Upper lobe of left lung (tissue), 6 donors: ENCODE data around the gene FOXN4. TPM values are rescaled to one million over a fixed set of nuclear protein-coding genes. Genes with fewer than 3 reads are reported as not detected.

Source experiments
- ATAC-seq, 2 donors: fragments of 200-7000 bp; cut with Tn5 transposase; one replicate each; pipeline ENCODE4 v1.9.1; 2022; ENCODE audit warnings: mild to moderate bottlenecking in 2 of 2, moderate library complexity in 2 of 2; ENCODE audit not compliant: low FRiP score in 2 of 2
- DNase-seq, 2 donors: peaks; one replicate each; pipeline ENCODE4 v3.0.0-alpha.2; 2019 to 2020
- H3K27ac ChIP-seq, 4 donors: fragments of 200-600 bp; sonication (generic); one replicate each; pipeline ENCODE4 v1.5.1; 2016 to 2019
- H3K27me3 ChIP-seq, 4 donors: fragments of 200-600 bp; sonication (generic); one replicate each; pipeline ENCODE4 v1.5.1; 2017 to 2019
- H3K36me3 ChIP-seq, 4 donors: fragments of 200-600 bp; sonication (generic); one replicate each; pipeline ENCODE4 v1.5.1; 2016 to 2019
- H3K4me1 ChIP-seq, 4 donors: fragments of 200-600 bp; sonication (generic); one replicate each; pipeline ENCODE4 v1.5.1; 2018 to 2019
- H3K4me3 ChIP-seq, 4 donors: fragments of 200-600 bp; sonication (generic); one replicate each; pipeline ENCODE4 v1.5.1; 2017 to 2019; ENCODE audit warnings: mild to moderate bottlenecking in 2 of 4, moderate library complexity in 1 of 4
- H3K9me3 ChIP-seq, 4 donors: fragments of 200-600 bp; sonication (generic); one replicate each; pipeline ENCODE4 v1.5.1; 2018 to 2019
- EP300 ChIP-seq, 4 donors: sonication (generic); formaldehyde crosslinking; IDR thresholded peaks; one replicate each; pipeline ENCODE4 v1.5.1; 2017; ENCODE audit warnings: antibody characterized with exemption in 4 of 4, control low read depth in 2 of 4
- POLR2A ChIP-seq, 4 donors: fragments of 450-650 bp; IDR thresholded peaks; one replicate each; pipeline ENCODE4 v1.5.1; 2016 to 2017; ENCODE audit warnings: antibody characterized with exemption in 4 of 4, mild to moderate bottlenecking in 2 of 4
- POLR2AphosphoS5 ChIP-seq, 2 donors: sonication (generic); formaldehyde crosslinking; IDR thresholded peaks; one replicate each; pipeline ENCODE4 v1.5.1; 2017; ENCODE audit warnings: antibody characterized with exemption in 2 of 2
- WGBS, 2 donors: methylation state at CpG; one replicate each; pipeline ENCODE4 v1.1.5; 2017 to 2018; 5-methylcytosine and 5-hydroxymethylcytosine counted together
- total RNA-seq, 6 donors: library from RNA; depleted of rRNA in 4 of 6; stranded (reverse); fragments of >200 nt in 4 of 6; gene quantifications; one replicate each; pipeline versions ENCODE4 v1.1.0 to v1.2.1, GENCODE V29; 2016 to 2021
- TF ChIP-seq, protein P1 (sequence below), 6 experiments: fragments of 450-650 bp in 4 of 6; fragments of 200-600 bp in 2 of 6; sonication (generic) in 2 of 6; IDR thresholded peaks; one replicate each; pipeline ENCODE4 v1.5.1; 2016 to 2019; ENCODE audit warnings: antibody characterized with exemption in 6 of 6
- donor health status: DM: no; HTN: no; CAD: no; lungs with moderate emphysema.
- donor health status: DM: no; HTN: yes; CAD: no; lungs with severe emphysema.

The FOXN4 gene
- total RNA-seq, 6 donors from 2014 or later = 0.49 to 5.2 (median 1.1) TPM; not detected in 3

DNA sequence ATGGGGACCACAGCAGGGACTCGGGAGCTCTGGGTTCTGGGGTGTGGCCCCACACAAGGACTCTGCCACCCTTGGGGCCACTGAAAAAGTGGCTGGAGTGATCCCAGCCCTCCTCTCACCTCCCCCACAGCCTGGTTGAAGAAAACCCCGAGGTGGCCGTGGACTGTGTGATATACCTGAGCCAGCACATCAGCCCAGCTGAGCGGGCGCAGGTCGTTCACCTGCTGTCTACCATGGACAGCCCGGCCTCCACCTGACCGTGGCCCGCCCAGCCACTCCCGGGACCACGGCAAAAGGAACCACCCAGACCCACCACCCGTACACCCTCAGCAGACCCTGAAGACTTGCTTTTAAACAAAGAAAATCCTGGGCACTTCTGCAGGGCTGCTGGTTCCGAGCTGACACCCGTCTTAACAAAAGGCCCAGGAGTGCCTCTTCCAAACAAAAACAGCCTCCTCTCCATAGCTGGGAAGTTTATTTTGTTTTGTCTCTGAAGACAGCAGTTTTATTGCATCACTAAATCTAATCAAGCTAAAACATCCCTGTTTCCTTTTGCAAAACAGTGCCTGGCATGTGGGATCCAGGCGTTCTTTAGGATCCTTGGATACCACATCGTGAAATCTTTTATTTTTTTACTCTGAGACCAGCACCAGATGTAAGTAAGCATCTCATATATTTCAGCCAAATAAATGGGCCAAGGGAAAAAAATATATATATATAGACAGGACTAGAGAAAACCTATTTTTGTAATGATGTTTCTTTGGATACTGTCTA, 42.8 kb downstream of the FOXN4 start:
- no peak for DNase-seq
- no peak for ATAC-seq
- WGBS, 2 donors = 89 to 96% methylated on average over 10 to 11 of the region's 16 CpGs
- Histone ChIP-seq H3K36me3 (peaks cover 7 to 61% (median 24%) of the 10 kb centered on the region in 4 donors), H3K27me3 (no peaks in the 10 kb centered on the region), H3K9me3 (peaks cover 0 to 6% (median 0%) of the 10 kb centered on the region in 4 donors), H3K27ac (no peak overlapping the region), H3K4me1 (peaks cover 0 to 5% (median 0%) of the 10 kb centered on the region in 4 donors), H3K4me3 (no peak overlapping the region)
- no peak for TF ChIP-seq EP300 (IDR thresholded peaks at IDR 0.05)

DNA sequence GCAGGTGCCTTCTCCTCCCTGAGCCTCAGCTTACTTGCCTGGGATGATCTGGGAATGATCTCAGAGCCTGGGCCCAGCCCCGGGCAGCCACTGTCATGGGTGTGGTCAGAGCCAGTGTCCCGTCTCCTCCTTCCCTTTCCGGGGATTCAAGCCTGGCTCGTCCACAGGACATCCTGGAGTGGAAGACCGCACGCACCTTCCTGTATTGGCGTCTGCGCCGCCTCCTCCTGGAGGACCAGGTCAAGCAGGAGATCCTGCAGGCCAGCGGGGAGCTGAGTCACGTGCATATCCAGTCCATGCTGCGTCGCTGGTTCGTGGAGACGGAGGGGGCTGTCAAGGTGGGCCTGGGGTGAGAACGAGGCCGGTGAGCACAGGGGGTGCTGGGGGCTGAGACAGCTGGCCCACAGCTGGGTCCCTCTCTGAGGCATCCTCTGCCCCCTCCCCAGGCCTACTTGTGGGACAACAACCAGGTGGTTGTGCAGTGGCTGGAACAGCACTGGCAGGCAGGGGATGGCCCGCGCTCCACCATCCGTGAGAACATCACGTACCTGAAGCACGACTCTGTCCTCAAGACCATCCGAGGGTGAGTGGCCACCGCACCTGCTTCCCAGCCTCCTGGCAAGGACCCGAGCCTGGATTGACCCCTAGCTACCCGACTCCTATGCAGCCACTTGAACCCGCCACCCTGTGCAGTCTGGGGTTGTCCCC, 44.0 kb downstream of the FOXN4 start:
- WGBS, 2 donors = 93 to 97% methylated on average over 22 of the region's 27 CpGs
- Histone ChIP-seq H3K4me3 (no peak overlapping the region), H3K9me3 (no peaks in the 10 kb centered on the region), H3K27ac (no peak overlapping the region), H3K36me3 (peaks cover 7 to 73% (median 30%) of the 10 kb centered on the region in 4 donors), H3K4me1 (peaks cover 0 to 5% (median 0%) of the 10 kb centered on the region in 4 donors), H3K27me3 (no peaks in the 10 kb centered on the region)
- TF ChIP-seq POLR2AphosphoS5 (IDR thresholded peaks at IDR 0.05) (no peak), EP300 (IDR thresholded peaks at IDR 0.05) (no peak), POLR2A (IDR thresholded peaks at IDR 0.05) (no peak)
- TF ChIP-seq, protein P1, sequence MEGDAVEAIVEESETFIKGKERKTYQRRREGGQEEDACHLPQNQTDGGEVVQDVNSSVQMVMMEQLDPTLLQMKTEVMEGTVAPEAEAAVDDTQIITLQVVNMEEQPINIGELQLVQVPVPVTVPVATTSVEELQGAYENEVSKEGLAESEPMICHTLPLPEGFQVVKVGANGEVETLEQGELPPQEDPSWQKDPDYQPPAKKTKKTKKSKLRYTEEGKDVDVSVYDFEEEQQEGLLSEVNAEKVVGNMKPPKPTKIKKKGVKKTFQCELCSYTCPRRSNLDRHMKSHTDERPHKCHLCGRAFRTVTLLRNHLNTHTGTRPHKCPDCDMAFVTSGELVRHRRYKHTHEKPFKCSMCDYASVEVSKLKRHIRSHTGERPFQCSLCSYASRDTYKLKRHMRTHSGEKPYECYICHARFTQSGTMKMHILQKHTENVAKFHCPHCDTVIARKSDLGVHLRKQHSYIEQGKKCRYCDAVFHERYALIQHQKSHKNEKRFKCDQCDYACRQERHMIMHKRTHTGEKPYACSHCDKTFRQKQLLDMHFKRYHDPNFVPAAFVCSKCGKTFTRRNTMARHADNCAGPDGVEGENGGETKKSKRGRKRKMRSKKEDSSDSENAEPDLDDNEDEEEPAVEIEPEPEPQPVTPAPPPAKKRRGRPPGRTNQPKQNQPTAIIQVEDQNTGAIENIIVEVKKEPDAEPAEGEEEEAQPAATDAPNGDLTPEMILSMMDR (IDR thresholded peaks at IDR 0.05) = no peak
- ATAC-seq (peak; percentile 31 to 59), DNase-seq (no peak)

DNA sequence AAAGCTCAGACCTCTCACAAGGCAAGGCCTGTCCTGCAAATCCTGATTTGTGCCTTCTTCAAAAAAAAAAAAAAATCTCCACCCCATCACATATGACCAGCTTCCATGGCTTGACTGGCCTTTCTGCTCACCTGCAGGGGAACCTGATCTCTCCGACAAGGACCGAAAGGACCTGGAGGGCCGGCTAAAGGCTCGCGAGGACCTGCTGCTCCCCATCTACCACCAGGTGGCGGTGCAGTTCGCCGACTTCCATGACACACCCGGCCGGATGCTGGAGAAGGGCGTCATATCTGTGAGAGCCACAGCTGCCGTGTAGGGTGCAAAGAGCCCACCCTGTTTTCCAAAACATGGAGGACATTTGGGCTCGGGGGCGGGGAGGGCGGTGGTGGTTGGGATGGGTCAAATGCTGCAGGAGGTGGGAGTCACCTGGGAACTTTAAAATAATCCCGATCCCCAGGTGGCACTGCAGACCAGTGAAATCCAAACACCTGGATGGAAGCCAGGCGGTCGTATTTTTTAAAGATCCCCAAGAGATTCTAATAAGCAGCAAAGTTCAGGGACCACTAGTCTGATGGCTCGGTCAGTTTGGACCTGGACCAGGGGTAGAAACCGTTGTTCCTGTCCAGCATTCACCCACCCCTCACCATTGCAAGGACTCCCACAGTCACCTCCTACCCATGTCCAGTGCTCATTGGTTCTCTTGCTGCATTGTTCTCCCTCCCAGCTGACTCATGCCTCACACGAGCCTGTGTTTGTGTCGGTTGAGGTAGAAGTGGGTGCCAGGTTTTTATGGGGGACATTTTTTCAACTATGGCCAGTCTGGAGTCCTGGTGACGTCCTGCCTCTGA, 44.8 kb downstream of the FOXN4 start:
- DNase-seq = peak; percentile 60 to 75
- TF ChIP-seq POLR2AphosphoS5 (IDR thresholded peaks at IDR 0.05) (no peak), POLR2A (IDR thresholded peaks at IDR 0.05) (no peak), EP300 (IDR thresholded peaks at IDR 0.05) (no peak)
- TF ChIP-seq, protein P1 (IDR thresholded peaks at IDR 0.05) = peak; percentile 27 to 70 (median 58)
- Histone ChIP-seq H3K27ac (no peak overlapping the region), H3K4me1 (peaks cover 0 to 5% (median 0%) of the 10 kb centered on the region in 4 donors), H3K9me3 (no peaks in the 10 kb centered on the region), H3K36me3 (peaks cover 7 to 79% (median 34%) of the 10 kb centered on the region in 4 donors), H3K4me3 (no peak overlapping the region), H3K27me3 (no peaks in the 10 kb centered on the region)
- peak in 1 of 2 donors; percentile 86 for ATAC-seq
- 59 to 72% methylated on average over 23 of the region's 23 CpGs for WGBS, 2 donors

DNA sequence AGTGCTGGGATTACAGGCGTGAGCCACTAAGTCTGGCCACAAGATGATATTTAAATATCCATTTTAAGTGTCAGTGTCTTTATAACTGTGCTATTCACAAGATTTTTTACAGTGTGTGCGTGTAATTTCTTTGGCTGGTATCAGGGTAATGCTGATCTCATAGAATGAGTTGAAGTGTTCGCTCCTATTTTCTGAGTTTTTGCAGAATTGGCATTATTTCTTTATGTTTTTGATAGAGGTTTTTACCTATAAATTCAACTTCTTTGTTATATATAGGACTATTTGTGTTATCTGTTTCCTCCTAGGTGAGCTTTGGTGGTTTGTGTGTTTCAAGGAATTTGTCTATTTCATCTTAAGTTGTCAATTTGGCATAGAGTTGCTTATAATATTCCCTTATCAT, 45.6 kb downstream of the FOXN4 start:
- Histone ChIP-seq H3K27ac (no peak overlapping the region), H3K27me3 (no peaks in the 10 kb centered on the region), H3K36me3 (peaks cover 7 to 86% (median 41%) of the 10 kb centered on the region in 4 donors), H3K9me3 (no peaks in the 10 kb centered on the region), H3K4me3 (no peak overlapping the region), H3K4me1 (peaks cover 0 to 5% (median 0%) of the 10 kb centered on the region in 4 donors)
- DNase-seq = no peak
- TF ChIP-seq POLR2AphosphoS5 (IDR thresholded peaks at IDR 0.05) = no peak
- TF ChIP-seq POLR2A (IDR thresholded peaks at IDR 0.05) = no peak
- TF ChIP-seq, protein P1 (IDR thresholded peaks at IDR 0.05) = no peak
- no peak for TF ChIP-seq EP300 (IDR thresholded peaks at IDR 0.05)
- 95 to 97% methylated on average over 3 of the region's 3 CpGs for WGBS, 2 donors
- no peak for ATAC-seq
